ENCODE measurements around the gene COA6. TPM values are rescaled to one million over a fixed set of nuclear protein-coding genes. Genes with fewer than 3 reads are reported as not detected.

Gene COA6
- total and polyA plus RNA-seq, 2 of the 8 experiments (the other 6 are each of a cell fraction or from before 2014, with no cell fraction given): 22.9 to 44.9 TPM

GRCh38 chr1:234388094-234388493 is 14.8 kb downstream of the COA6 start:
- Histone ChIP-seq H3K27ac (ENCODE audit: low read depth, low read length) (no peak overlapping the region), H2BK120ac (replicated peaks; ENCODE audit: low read depth, low read length) (no peak overlapping the region), H3K36me3 (ENCODE audit: control insufficient read depth in 2 of 4, insufficient read depth in 4 of 4, low read length in 3 of 4) (peaks cover 0 to 10% (median 4%) of the 10 kb centered on the region in 4 experiments; a peak in 5 of 8 replicates), H3K27me3 (replicated peaks in 1 of 4; ENCODE audit: control insufficient read depth in 3 of 4, extremely low read depth in 1 of 4, insufficient read depth in 3 of 4, low read length in 3 of 4) (no peaks in the 10 kb centered on the region), H3K4me1 (replicated peaks in 1 of 4; ENCODE audit: control insufficient read depth in 3 of 4, insufficient read depth in 4 of 4, low read length in 3 of 4) (no peaks in the 10 kb centered on the region), H3K4me2 (ENCODE audit: insufficient read depth in 1 of 2, low read depth in 2 of 2, low read length in 2 of 2) (no peak overlapping the region), H2BK5ac (ENCODE audit: low read depth, low read length) (no peak overlapping the region), H3K9ac (replicated peaks in 1 of 4; ENCODE audit: extremely low read depth in 1 of 4, low read depth in 3 of 4, low read length in 3 of 4) (no peak overlapping the region), H2AK5ac (ENCODE audit: low read depth, low read length) (no peak overlapping the region), H3K4me3 (ENCODE audit: extremely low read depth in 1 of 4, insufficient read depth in 2 of 4, low read depth in 3 of 4, low read length in 4 of 4) (no peak overlapping the region), H2BK12ac (ENCODE audit: low read depth, low read length) (no peak overlapping the region), H3K9me3 (ENCODE audit: insufficient read depth in 2 of 2, low read depth in 1 of 2, low read length in 1 of 2) (no peaks in the 10 kb centered on the region), H4K91ac (replicated peaks; ENCODE audit: insufficient read length, low read length) (no peak overlapping the region), H2BK20ac (ENCODE audit: low read length) (no peak overlapping the region), H3K23me2 (ENCODE audit: low read depth, low read length) (no peaks in the 10 kb centered on the region), H3K4ac (replicated peaks; ENCODE audit: insufficient read length, low read depth, low read length) (no peak overlapping the region), H3K14ac (ENCODE audit: insufficient read length) (no peak overlapping the region), H2AFZ (ENCODE audit: low read length) (no peak overlapping the region), H3K18ac (ENCODE audit: extremely low read depth, low read length) (no peak overlapping the region), H3K23ac (ENCODE audit: insufficient read length) (no peak overlapping the region), H2BK15ac (ENCODE audit: low read length) (no peak overlapping the region), H4K20me1 (replicated peaks in 1 of 2; ENCODE audit: control insufficient read depth in 1 of 2, insufficient read depth in 2 of 2, low read length in 2 of 2) (no peaks in the 10 kb centered on the region), H4K8ac (ENCODE audit: extremely low read depth, insufficient read depth, low read length) (no peak overlapping the region), H3K79me2 (ENCODE audit: control insufficient read depth in 1 of 2, insufficient read depth in 2 of 2, low read length in 2 of 2) (no peaks in the 10 kb centered on the region), H3K56ac (replicated peaks; ENCODE audit: insufficient read length, low read depth, low read length) (no peak overlapping the region), H3K79me1 (ENCODE audit: low read depth, low read length) (no peaks in the 10 kb centered on the region), H4K5ac (ENCODE audit: insufficient read length, low read depth, low read length) (no peak overlapping the region)
- POLR2A ChIA-PET (ENCODE audit: partially characterized antibody): no interaction called here
- FAIRE-seq (no peak), DNase-seq (ENCODE audit: low read depth in 1 of 2, low spot score in 2 of 2) (no peak)
- TF ChIP-seq TCF12 (IDR thresholded peaks at IDR 0.05; ENCODE audit: low read depth, low read length) (no peak), POLR2AphosphoS5 (IDR thresholded peaks at IDR 0.05; ENCODE audit: low read depth, low read length) (no peak), GABPA (IDR thresholded peaks at IDR 0.05; ENCODE audit: borderline replicate concordance, insufficient read depth, low read length) (no peak), HDAC2 (IDR thresholded peaks at IDR 0.05; ENCODE audit: borderline replicate concordance in 1 of 2, low read depth in 2 of 2, low read length in 2 of 2) (no peak), GTF2F1 (IDR thresholded peaks at IDR 0.05; ENCODE audit: borderline replicate concordance, low read depth, low read length) (no peak), NANOG (IDR thresholded peaks at IDR 0.05; ENCODE audit: insufficient read depth, low read depth, low read length, poor library complexity, severe bottlenecking) (no peak), JUND (IDR thresholded peaks at IDR 0.05; ENCODE audit: low read length) (no peak), KDM5A (IDR thresholded peaks at IDR 0.05; ENCODE audit: low read length) (no peak), BACH1 (IDR thresholded peaks at IDR 0.05; ENCODE audit: low read length) (no peak)
- CTCF ChIA-PET (ENCODE audit: partially characterized antibody): interaction anchor here (1.2 to 2.0 kb wide), 2 partner anchors 61 to 78 kb away, joined by 3 to 5 read pairs; no protein-coding TSS in a partner anchor
- WGBS, 2 experiments (ENCODE audit: extremely low coverage in 1 of 2, insufficient coverage in 1 of 2, insufficient read length in 1 of 2, insufficient replicate concordance in 2 of 2, low coverage in 1 of 2, low lambda C conversion rate in 2 of 2, missing lambda C conversion rate in 1 of 2): 80% methylated on average over 6 of the region's 6 CpGs; no CpG with 5 or more reads in 1 of the 2 experiments

Data from H1 (cell line).